GM19397 (cell line): ENCODE results near the gene CSF3R.

Experiments
- ATAC-seq: cut with Tn5 transposase; IDR thresholded peaks from one replicate; pipeline ENCODE4 v1.9.1; 2021; ENCODE audit warnings: mild to moderate bottlenecking, moderate library complexity; ENCODE audit not compliant: unreplicated experiment

CSF3R gene

DNA sequence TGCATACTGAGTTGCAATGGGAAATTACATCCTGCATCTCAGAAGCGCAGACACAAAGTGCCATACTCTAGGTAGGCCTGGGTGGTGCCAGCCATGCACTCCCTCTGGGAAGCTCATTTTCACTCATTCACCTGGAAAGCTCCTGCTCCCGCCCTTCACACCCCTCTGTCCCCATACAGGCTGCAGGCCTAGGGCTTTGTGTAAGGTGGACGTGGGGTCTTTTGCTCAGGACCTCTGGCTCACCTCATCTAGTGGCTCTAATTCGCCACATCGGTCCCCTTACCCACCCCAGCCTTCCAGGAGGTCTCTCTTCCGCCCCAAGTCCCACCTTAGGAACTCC is 19.3 kb downstream of the CSF3R start:
- ATAC-seq: no peak

DNA sequence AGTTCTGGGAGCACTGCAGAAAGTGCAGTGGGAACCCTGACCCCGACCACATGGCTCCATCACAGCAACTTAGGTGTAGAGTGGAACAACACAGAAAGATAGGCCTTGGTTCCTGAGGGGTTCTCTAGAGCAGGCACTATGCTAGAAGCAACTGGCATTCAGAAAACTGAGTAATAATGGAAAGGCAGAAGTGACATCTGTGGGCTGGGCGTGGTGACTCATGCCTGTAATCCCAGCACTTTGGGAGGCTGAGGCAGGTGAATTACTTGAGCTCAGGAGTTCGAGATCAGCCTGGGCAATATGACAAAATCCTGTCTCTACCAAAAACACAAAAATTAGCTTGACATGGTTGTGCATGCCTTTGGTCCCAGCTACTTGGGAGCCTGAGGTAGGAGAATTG is 23.8 kb downstream of the CSF3R start:
- ATAC-seq: no peak

DNA sequence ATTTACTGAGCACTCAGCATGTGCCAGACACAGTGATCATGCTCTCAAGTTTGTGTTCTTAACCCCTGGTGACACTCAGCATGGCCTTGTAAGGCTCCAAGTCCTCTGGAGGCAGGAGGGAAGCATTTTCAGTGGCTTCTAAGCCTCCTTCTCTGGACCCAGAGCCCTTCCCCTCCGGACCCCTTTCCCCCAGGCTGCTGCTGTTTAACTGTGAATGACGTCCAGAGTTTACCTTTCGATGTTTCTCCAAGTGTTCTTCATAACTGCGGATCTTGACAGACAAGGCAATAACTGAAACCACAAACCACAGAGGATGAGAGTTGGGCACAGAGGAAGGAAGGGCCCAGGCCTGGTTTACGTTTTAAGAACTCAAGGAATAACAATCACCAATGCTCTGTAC is 25.0 kb downstream of the CSF3R start:
- ATAC-seq: no peak

DNA sequence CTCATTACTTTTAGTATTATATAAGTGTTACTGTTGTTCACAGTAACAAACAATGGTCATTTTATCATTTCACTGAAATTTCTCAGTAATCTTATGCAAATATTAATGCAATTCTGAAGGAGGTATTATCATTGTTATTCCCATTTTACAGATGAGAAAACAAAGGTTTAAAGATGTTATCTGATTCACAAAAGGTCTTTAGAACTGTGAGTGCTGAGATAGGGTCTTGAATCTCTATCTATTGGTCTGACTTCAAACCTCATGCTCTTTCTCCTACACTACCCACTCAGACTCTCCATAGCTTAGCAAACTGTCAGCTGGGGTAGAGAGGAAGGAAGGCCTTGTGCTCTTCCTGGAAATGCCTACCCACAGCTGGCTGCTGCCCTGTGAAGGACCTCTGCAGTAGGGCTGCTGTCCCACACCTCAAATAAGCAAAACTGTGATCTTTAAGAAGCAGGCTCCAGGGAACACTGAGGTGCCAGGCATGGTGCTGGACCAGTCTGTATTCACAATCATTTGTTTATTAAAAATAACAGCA is 26.3 kb downstream of the CSF3R start:
- no peak for ATAC-seq

DNA sequence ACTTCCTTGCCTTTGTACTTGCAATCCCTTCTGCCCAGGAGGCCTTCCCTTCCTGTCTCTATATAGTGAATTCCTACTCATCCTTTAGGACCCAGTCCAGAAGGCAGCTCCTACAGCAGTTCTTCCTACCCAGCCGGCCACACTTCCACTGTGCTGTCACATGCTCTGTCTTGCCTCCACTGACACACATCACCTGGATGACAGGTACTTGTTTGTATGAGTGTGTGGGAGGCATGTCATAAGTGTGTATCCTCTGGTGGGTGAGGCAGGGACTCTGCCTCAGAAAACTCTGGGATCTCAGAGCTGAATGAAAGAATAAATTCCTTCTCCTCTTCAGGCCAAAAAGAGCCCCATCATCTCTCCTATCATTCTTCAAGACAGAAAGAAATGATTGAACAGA is 27.3 kb downstream of the CSF3R start:
- ATAC-seq: no peak

DNA sequence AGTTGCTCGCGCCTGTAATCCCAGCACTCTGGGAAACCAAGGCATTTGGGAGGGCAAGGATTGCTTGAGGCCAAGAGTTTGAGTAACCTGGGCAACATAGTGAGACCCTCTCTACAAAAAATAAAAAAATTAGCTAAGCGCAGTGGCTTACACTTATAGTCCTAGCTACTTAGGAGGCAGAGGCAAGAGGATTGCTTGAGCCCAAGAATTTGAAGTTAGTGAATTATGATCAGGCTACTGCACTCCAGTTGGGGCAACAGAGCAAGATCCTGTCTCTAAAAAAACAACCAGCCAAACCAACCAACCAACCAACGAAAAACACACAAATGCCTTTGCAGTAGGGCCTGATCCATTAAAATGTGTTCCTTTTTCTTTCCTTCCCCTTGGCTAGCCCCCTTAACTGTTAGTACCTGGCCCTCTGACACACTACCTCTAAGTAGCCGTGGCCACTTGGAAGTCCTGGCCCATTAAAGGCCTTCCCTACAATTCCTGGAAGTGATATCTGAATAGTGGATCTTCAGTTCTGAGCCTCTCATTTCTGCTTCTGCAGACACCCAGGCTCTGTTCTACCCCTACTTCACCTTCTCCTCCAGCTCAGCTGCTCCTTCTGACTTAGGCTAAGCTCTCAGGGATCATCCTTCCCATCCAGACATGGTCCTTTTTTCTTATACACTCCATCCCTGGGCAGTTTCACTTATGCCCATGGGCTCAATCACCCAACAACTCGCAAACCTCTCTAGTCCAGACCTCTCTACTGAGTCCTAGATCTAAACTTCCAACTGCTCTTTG is 28.9 kb downstream of the CSF3R start:
- no peak for ATAC-seq

DNA sequence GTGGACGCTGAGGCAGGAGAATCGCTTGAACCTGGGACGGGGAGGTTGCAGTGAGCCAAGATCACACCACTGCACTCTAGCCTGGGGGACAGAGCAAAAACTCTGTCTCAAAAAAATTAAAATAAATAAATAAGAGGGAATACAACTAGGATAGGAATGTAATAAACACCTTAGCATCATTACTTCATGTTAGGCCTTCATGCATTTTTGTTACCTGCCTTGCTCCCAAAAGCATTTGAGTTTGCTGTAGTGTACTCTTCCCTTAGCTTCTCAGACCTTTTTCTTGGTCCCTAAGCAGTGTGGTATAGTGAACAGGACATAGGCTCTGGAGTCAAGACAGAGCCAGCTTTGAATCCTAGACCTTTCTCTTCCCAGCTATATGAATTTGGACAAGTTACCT is 29.7 kb downstream of the CSF3R start:
- ATAC-seq: no peak

DNA sequence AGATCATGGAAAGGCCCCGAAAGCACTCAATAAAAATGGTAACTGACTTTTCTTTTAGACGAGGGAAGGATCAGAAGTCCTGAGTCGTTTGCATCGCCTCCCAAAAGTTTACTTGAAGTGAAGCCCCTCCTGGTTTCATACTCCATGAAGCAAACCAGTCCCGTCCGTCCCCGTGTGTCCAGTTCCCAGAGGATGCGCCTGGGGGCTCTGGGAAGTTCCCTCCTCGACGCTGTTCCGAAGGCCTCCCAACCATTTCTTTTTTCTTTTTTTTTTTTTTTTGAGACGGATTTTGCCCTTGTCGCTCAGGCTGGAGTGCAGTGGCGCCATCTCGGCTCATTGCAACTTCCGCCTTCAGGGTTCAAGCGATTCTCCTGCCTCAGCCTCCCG is 31.8 kb downstream of the CSF3R start:
- no peak for ATAC-seq

DNA sequence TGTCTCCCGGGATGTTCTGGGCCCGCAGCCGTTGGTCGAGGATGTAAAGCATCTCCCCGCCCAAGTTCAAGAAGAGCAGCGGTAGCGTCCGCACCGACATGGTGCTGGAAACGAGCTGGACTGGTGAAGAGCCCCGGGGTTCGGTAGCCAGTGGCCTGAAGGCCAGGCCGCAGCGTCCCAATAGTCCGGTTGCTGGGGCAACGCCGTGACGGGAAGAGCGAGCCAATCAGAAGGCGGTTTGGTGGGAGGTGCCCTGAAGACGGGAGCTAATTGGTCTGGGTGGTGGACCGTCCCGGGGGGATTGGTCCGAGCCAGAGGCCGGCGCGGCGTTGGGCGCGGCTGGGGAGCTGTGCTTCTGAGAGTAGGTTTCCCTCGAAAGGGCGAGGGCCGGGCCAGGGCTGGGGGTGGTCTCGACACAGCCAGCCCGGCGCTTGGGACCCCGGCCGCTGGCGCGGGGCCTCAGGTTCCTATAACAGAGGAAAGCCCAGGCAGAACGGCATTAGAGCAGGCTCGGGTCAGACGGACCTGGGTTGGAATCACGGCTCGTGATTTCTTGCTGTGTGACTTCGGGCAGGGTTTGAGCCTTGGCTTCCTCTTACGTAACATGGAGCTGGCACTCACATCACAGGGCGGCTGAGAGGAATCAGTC is 32.3 kb downstream of the CSF3R start, which contains the start of gene OSCP1:
Gene OSCP1 (minus strand): TSS at position 182 of the 649 bp plus-strand sequence. CDS start 82 bp downstream, at position 100.
- ATAC-seq: peak; percentile 98

DNA sequence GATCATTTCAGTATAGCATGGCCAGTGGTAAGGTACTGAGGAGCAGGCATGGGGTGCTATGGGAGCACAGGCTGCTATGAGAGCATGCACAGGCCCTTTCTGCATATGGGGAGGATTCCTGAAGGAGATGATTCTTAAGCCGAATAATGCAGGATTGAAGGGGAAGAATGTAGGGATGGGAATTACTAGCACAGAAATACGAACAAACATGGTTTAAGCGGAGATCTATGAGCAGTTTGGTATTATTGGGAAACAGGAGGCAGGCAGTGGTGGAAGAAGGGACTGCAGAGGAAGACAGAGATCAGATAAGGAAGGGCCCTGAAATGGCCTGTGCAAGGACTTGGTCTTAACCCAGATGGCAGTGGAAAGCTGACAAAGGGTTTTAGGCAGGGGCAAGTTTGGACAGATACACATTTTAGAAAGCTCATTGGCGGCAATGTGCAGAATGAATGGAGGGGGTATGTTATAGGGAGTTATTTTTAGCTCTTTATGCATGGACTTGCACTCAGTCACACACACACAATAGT is 34.1 kb downstream of the CSF3R start:
- no peak for ATAC-seq

DNA sequence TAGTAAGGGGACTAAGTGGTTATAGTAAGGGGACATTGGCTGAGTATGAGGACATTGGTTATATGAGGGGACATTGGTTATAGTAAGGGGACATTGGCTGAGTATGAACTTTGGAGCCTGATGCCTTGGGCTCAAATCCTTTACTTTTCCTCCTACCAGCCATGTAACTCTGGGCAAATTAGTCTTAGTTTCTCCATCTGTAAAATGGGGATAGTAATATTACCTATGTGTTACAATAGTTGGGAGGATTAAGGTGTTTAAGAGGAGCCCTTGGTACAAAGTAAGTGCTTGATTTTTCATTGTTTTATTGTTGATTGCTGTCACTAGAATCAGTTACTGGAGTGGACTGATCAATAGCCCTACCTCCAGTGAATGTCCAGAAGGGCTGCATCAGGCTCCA is 35.3 kb downstream of the CSF3R start:
- no peak for ATAC-seq

DNA sequence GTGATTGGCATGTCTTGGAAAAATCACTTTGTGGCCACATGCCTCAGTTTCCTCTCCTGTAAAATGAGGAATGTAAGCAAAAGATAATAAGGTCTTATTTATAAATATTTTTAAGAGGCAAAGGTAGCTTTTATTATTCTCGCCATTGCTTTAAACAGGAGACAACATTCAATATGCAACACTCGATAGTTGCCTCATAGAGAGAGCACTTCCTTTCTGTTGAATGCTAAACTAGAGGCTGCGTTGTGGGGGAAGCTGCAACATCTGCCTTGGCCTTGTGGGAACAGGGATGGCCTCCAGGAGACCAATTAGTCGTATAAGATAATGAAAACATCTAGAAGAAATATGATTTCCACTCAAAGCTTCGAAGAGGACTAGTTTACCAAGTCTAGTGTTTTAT is 36.0 kb downstream of the CSF3R start:
- no peak for ATAC-seq

DNA sequence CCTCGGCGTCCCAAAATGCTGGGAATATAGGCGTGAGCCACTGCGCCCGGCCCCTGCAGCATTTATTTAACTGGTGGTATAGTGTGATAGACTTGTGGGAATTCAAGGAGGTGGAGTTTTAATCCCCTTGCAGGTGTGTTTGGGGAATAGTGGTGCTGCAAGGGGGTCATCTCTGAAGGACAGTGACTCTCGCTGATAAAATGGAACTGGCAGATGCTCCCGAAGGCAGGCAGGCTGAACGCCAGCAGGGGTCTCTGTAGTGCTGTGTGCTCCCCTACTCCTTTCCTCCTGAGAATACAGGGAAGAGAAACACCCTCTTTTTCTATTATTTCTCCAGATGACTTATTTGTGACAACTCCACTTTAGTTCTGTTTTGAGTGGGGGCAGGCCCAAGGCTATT is 36.4 kb downstream of the CSF3R start:
- ATAC-seq: no peak

DNA sequence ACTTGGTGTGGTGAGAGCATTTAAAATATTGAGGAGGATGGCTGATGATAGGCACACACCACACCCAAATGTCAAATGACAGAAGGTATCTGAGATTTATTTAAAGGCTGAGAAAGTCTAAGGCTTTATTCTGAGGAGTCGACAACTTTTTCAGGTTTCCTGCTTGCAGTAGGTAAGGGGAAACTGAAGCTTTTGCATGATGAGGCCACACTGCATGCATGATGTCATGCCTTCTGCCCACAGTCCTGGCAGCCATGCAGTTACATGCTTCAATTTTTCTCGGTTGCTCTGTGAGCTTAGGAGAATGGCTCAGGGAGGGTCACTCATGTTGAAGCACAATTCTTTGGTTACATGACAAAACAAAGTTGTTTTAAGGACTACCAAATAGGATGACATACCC is 39.4 kb downstream of the CSF3R start:
- no peak for ATAC-seq

DNA sequence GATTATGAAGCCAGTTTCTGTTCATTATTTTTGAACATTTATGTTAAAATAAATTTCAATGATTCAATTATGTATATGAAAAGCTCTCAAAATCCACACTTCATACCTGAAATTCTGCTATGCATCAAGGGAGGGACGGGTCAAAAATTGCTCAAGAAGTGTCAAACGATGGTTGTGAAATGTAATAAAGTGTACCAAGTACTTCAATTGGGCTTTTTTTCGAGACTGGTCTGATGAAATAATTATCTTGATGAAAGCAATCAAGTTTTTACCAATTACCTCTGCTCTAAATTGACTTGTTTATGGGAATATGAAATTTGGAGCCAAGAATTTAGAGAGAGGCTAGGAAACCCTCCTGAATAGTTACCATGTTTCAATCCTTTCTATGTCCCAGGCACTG is 40.4 kb downstream of the CSF3R start:
- ATAC-seq: no peak

DNA sequence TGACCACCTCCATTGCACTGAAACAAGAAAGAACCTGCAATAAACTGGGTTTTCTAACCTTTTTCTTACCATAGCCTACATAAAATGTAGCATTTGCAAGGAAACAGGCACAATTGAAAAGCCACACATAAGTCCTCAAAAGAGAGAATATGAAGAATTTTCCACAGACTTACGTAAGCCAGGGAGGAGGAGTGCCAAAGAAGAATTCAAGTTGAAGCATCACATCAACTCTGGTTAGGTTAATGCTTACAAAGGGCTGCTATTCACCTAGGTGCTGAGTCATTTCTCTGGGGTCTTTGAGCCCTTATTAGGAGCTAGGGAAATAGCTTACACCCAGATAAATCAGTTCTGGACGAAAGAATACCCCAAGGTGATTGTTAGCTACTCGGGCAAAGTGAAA is 42.1 kb downstream of the CSF3R start:
- no peak for ATAC-seq

DNA sequence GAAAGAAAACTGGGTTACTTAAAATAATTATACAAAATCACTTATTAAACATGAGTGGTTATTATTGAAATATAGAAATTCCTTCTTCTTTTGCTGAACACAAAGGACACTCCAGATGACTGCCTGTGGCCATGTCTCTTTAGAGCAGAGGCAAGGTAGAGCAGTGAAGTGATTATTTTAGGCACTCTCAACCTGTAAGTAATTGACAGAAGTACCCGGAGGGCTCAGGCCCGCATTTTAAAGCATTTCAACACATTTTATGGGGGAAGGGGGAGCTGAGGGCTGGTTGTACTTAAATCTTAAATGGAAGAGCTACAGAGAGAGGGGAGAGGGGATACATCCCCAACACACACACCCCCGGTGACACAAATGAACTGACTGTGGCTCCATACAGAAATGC is 42.7 kb downstream of the CSF3R start:
- no peak for ATAC-seq

DNA sequence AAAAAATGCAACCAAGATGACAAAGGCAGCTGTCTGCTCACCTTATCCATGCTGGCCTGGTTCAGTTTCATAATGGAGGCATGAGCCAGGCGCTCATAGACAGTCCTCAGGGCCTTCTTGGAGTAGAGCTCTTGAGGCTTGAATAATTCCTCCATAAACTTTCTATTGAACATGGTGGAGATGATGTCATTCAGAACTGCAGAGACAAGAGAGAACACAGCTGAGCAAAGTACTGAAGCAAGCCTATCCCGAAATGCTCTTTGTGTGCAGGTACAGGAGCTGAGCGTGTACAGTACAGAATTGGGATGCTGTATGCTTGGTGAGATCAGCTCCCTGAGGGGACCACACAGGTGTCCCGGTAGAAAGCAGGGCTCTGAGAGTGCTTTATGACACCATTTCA is 44.0 kb downstream of the CSF3R start:
- ATAC-seq: no peak

DNA sequence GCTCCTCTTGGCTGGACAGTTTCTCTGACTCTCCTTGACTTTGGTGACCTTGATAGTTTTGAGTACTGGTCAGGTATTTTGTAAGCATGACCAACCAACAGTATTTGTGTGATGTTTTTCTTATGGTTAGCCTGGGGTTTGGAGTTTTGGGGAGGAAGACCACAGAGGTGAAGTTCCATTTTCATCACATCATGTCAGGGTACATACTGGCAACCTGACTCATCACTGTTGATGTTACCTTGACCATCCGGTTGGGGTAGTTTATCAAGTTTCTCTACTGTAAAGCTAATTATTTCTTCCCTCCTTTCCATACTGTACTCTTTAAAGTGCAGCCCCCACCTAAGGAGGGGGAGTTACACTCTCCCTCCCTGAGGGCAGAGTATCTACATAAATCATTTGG is 45.9 kb downstream of the CSF3R start:
- ATAC-seq: no peak

DNA sequence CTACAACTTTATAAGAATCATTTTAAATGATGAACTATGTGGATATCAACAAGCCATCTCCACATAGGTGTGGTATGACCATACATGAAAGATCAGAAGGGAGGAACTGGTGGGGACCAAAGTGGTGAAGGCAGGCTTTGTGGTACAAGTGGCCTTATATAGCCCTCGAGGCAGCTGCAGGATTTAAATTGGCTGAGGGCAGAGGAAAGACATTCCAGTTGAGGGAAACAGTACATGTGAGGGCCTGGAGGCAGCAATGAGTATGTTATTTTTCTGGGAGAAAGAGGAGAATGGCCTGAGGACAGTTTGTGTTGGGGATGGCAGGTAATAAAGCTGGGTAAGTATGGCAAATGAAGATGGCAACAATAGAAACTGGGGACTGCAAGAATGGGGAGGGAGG is 49.6 kb downstream of the CSF3R start:
- no peak for ATAC-seq

DNA sequence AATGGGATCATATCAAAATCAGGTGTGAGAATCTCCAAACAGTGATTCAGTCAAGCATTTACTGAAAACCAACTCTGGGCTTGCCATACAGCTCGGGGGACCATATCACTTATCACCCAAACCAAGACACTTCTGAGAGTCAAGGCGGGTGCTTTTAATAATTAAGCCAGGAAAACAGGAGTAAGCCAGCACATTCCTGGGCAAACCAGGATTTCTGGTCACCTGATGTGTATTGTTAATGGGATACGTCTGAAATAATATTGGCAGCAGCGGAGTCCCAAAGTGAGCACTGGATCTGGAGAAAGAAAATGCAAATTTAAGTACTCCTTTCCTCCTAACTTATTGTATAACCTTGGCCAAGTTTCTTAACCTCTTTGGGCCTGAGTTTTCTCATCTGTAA is 50.1 kb downstream of the CSF3R start:
- ATAC-seq: no peak

DNA sequence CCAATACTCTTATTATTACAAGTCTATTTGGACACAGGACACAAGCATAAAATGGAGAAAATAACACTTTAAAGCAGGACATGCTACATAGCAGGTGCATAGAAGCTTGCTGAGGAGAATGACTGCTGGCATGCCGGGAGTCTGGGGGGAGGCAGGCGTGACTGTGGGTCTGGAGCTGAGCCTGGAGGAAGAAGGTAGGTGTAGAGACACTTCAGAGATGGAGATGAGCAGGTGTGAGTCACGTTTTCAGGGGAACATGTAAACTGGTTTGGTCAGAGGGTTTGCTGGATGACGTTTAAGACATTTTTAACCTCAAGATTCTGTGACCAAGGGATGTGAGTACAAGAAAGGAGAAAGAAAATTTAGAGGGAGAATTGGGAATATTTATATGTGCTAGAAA is 56.9 kb downstream of the CSF3R start:
- no peak for ATAC-seq
